ENCODE data around the gene KAZALD1. TPM values are rescaled to one million over a fixed set of nuclear protein-coding genes. Genes with fewer than 3 reads are reported as not detected.
A peak's percentile ranks its signal among the peaks of the same experiment; 100 is the strongest.

KAZALD1 gene
- polyA plus RNA-seq, 1 donor from 2014 or later = 1.6 TPM

GRCh38 chr10:101018600-101019439, 43.0 kb upstream of the KAZALD1 start:
- H3K36me3 ChIP-seq (ENCODE audit: insufficient read depth, low read length) = no peaks in the 10 kb centered on the region
- no peak overlapping the region for H3K4me2 ChIP-seq (ENCODE audit: low read length)
- no peaks in the 10 kb centered on the region for H4K20me1 ChIP-seq (ENCODE audit: insufficient read depth)
- no peaks in the 10 kb centered on the region for H3K9me2 ChIP-seq (ENCODE audit: insufficient read depth, low read length)
- no peak overlapping the region for H3K4me3 ChIP-seq (ENCODE audit: low read length)
- no peak overlapping the region for H3K27ac ChIP-seq (ENCODE audit: low read length)
- H3F3A ChIP-seq (ENCODE audit: insufficient read depth, low read length, poor library complexity, severe bottlenecking) = no peaks in the 10 kb centered on the region
- peaks cover 55% of the 10 kb centered on the region for H3K27me3 ChIP-seq (ENCODE audit: insufficient read depth, low read depth, low read length)
- no peaks in the 10 kb centered on the region for H3K9me3 ChIP-seq (ENCODE audit: low read length)
- no peaks in the 10 kb centered on the region for H3K79me2 ChIP-seq (replicated peaks; ENCODE audit: insufficient read depth, low read length)
- TF ChIP-seq, protein P1, sequence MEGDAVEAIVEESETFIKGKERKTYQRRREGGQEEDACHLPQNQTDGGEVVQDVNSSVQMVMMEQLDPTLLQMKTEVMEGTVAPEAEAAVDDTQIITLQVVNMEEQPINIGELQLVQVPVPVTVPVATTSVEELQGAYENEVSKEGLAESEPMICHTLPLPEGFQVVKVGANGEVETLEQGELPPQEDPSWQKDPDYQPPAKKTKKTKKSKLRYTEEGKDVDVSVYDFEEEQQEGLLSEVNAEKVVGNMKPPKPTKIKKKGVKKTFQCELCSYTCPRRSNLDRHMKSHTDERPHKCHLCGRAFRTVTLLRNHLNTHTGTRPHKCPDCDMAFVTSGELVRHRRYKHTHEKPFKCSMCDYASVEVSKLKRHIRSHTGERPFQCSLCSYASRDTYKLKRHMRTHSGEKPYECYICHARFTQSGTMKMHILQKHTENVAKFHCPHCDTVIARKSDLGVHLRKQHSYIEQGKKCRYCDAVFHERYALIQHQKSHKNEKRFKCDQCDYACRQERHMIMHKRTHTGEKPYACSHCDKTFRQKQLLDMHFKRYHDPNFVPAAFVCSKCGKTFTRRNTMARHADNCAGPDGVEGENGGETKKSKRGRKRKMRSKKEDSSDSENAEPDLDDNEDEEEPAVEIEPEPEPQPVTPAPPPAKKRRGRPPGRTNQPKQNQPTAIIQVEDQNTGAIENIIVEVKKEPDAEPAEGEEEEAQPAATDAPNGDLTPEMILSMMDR (IDR thresholded peaks at IDR 0.05; ENCODE audit: poor library complexity, severe bottlenecking) = peak; percentile 60
- TF ChIP-seq RAD21 (conservative IDR thresholded peaks at IDR 0.05) = peak; percentile 35
- no peak for TF ChIP-seq REST (IDR thresholded peaks at IDR 0.05; ENCODE audit: borderline replicate concordance)
- TF ChIP-seq POLR2AphosphoS5 (IDR thresholded peaks at IDR 0.05) = no peak
- no peak for TF ChIP-seq SMC3 (conservative IDR thresholded peaks at IDR 0.05; ENCODE audit: poor library complexity)
- no peak for TF ChIP-seq EP300 (conservative IDR thresholded peaks at IDR 0.05; ENCODE audit: poor library complexity, severe bottlenecking)
- no peak for TF ChIP-seq EZH2 (IDR thresholded peaks at IDR 0.05; ENCODE audit: borderline replicate concordance, insufficient read depth, low read length, poor library complexity, severe bottlenecking)
- TF ChIP-seq MXI1 (conservative IDR thresholded peaks at IDR 0.05; ENCODE audit: poor library complexity, severe bottlenecking) = no peak
- TF ChIP-seq TAF1 (IDR thresholded peaks at IDR 0.05; ENCODE audit: low read depth) = no peak
- no peak overlapping the region for H3K9ac ChIP-seq (ENCODE audit: low read length)
- no peak overlapping the region for H2AFZ ChIP-seq (ENCODE audit: low read depth, low read length)

DNA sequence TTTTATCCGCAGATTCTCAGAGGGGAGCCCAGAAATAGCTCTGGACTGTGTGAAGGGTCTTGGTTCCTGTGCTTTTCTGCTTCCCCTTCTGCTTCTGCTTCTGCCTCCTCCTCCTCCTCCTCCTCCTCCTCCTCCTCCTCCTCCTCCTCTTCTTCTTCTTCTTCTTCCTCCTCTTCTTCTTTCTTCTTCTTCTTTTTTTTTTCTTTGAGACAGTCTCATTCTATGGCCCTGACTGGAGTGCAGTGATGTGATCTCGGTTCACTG, 42.4 kb upstream of the KAZALD1 start:
- no peak overlapping the region for H3K27ac ChIP-seq (ENCODE audit: low read length)
- H3K4me2 ChIP-seq (ENCODE audit: low read length) = no peak overlapping the region
- H3K36me3 ChIP-seq (ENCODE audit: insufficient read depth, low read length) = no peaks in the 10 kb centered on the region
- H2AFZ ChIP-seq (ENCODE audit: low read depth, low read length) = no peak overlapping the region
- no peaks in the 10 kb centered on the region for H3K9me3 ChIP-seq (ENCODE audit: low read length)
- H4K20me1 ChIP-seq (ENCODE audit: insufficient read depth) = no peaks in the 10 kb centered on the region
- no peak for TF ChIP-seq RAD21 (conservative IDR thresholded peaks at IDR 0.05)
- no peak for TF ChIP-seq SMC3 (conservative IDR thresholded peaks at IDR 0.05; ENCODE audit: poor library complexity)
- TF ChIP-seq TAF1 (IDR thresholded peaks at IDR 0.05; ENCODE audit: low read depth) = no peak
- TF ChIP-seq REST (IDR thresholded peaks at IDR 0.05; ENCODE audit: borderline replicate concordance) = no peak
- TF ChIP-seq POLR2AphosphoS5 (IDR thresholded peaks at IDR 0.05) = no peak
- TF ChIP-seq MXI1 (conservative IDR thresholded peaks at IDR 0.05; ENCODE audit: poor library complexity, severe bottlenecking) = no peak
- no peak for TF ChIP-seq EP300 (conservative IDR thresholded peaks at IDR 0.05; ENCODE audit: poor library complexity, severe bottlenecking)
- TF ChIP-seq, protein P1 (IDR thresholded peaks at IDR 0.05; ENCODE audit: poor library complexity, severe bottlenecking) = no peak
- no peak for TF ChIP-seq EZH2 (IDR thresholded peaks at IDR 0.05; ENCODE audit: borderline replicate concordance, insufficient read depth, low read length, poor library complexity, severe bottlenecking)
- no peak overlapping the region for H3K4me3 ChIP-seq (ENCODE audit: low read length)
- H3F3A ChIP-seq (ENCODE audit: insufficient read depth, low read length, poor library complexity, severe bottlenecking) = no peaks in the 10 kb centered on the region
- H3K79me2 ChIP-seq (replicated peaks; ENCODE audit: insufficient read depth, low read length) = no peaks in the 10 kb centered on the region
- H3K9me2 ChIP-seq (ENCODE audit: insufficient read depth, low read length) = no peaks in the 10 kb centered on the region
- H3K27me3 ChIP-seq (ENCODE audit: insufficient read depth, low read depth, low read length) = peaks cover 55% of the 10 kb centered on the region
- no peak overlapping the region for H3K9ac ChIP-seq (ENCODE audit: low read length)
